Activated CD4-positive, CD25-positive, alpha-beta regulatory T cell (primary cell): ENCODE data around the gene HDAC5.
"Not testable (repeated sequence)": the region's sequence is repeated elsewhere in the genome, so short reads cannot be mapped to it uniquely, and the experiment has no call there.

Source experiments
- DNase-seq, 4 experiments: peaks; one replicate each; lab custom pipeline; 2025; lab: John Stamatoyannopoulos, UW

HDAC5 gene

GRCh38 chr17:44123356-44124117, at the start of gene HDAC5:
Gene HDAC5, minus strand, starts transcription at chr17:44123641. Its CDS starts 6,126 bp downstream, at chr17:44117515.
- DNase-seq: peak; percentile 94 to 97 (median 94)

GRCh38 chr17:44171931-44172455, 48.6 kb upstream of the HDAC5 start:
- no peak for DNase-seq

- DNase-seq: no peak
Measured at GRCh38 chr17:44170499-44171201, 47.2 kb upstream of the HDAC5 start, which contains the start of gene ASB16. Gene ASB16, plus strand, starts transcription at chr17:44170704. Its CDS starts 86 bp downstream, at chr17:44170790.

- no peak for DNase-seq
Measured at GRCh38 chr17:44170135-44170498, 46.7 kb upstream of the HDAC5 start.

- DNase-seq: no peak
Measured at GRCh38 chr17:44167181-44167861, 43.9 kb upstream of the HDAC5 start.

- no peak for DNase-seq
Measured at GRCh38 chr17:44164476-44164875, 41.0 kb upstream of the HDAC5 start.

GRCh38 chr17:44159519-44160210, 36.2 kb upstream of the HDAC5 start:
- DNase-seq: peak in 1 of 4 experiments; percentile 3

GRCh38 chr17:44155488-44155887, 32.0 kb upstream of the HDAC5 start:
- no peak for DNase-seq

GRCh38 chr17:44152875-44153274, 29.4 kb upstream of the HDAC5 start:
- DNase-seq: no peak

GRCh38 chr17:44149750-44150329, 26.4 kb upstream of the HDAC5 start:
- DNase-seq: no peak

- not testable (repeated sequence) for DNase-seq
Measured at GRCh38 chr17:44149066-44149465, 25.6 kb upstream of the HDAC5 start.

- no peak for DNase-seq
Measured at GRCh38 chr17:44147812-44148211, 24.4 kb upstream of the HDAC5 start.

- DNase-seq: no peak
Measured at GRCh38 chr17:44146375-44147346, 23.2 kb upstream of the HDAC5 start.

- no peak for DNase-seq
Measured at GRCh38 chr17:44144966-44145739, 21.7 kb upstream of the HDAC5 start.

GRCh38 chr17:44143921-44144320, 20.5 kb upstream of the HDAC5 start:
- DNase-seq: not testable (repeated sequence)

- DNase-seq: peak; percentile 9 to 47 (median 27)
Measured at GRCh38 chr17:44137891-44138709, 14.7 kb upstream of the HDAC5 start.

- no peak for DNase-seq
Measured at GRCh38 chr17:44134752-44135568, 11.5 kb upstream of the HDAC5 start.
